Type B pancreatic cell (in vitro differentiated cells): ENCODE results near the gene PRDM16. TPM values are rescaled to one million over a fixed set of nuclear protein-coding genes. Genes with fewer than 3 reads are reported as not detected.
A peak's percentile ranks its signal among the peaks of the same experiment; 100 is the strongest.

ENCODE experiments used
- DNase-seq: peaks from one replicate; pipeline ENCODE4 v3.0.0; 2021; ENCODE audit warnings: mixed read lengths; ENCODE audit not compliant: unreplicated experiment; ENCODE audit errors: extremely low spot score
- H3K27ac Mint-ChIP-seq: 2 replicates; pipeline ENCODE4 v1.8.0; 2021; ENCODE audit warnings: mild to moderate bottlenecking, mixed read lengths
- H3K27me3 Mint-ChIP-seq: 2 replicates; pipeline ENCODE4 v1.8.0; 2021; ENCODE audit warnings: mixed read lengths
- H3K36me3 Mint-ChIP-seq: 2 replicates; pipeline ENCODE4 v1.8.0; 2021; ENCODE audit warnings: mixed read lengths
- H3K4me1 Mint-ChIP-seq: one replicate; pipeline ENCODE4 v1.8.0; 2021; ENCODE audit warnings: mixed read lengths; ENCODE audit not compliant: unreplicated experiment
- H3K4me3 Mint-ChIP-seq: 2 replicates; pipeline ENCODE4 v1.8.0; 2021; ENCODE audit warnings: mild to moderate bottlenecking, mixed read lengths
- H3K9me3 Mint-ChIP-seq: 2 replicates; pipeline ENCODE4 v1.8.0; 2021; ENCODE audit warnings: mixed read lengths
- CTCF ChIP-seq: fragments of 200-600 bp; sonication (generic); conservative IDR thresholded peaks from 2 replicates; pipeline ENCODE4 v1.5.0; 2021; ENCODE audit warnings: antibody characterized with exemption, mild to moderate bottlenecking
- total RNA-seq: library from RNA; stranded (reverse); gene quantifications from 2 replicates; pipeline ENCODE4 v1.2.1, GENCODE V29; 2021; ENCODE audit warnings: low replicate concordance

The PRDM16 gene
- total RNA-seq, 1 donor from 2014 or later = 23.6 TPM

GRCh38 chr1:3245768-3246167 lies 176.8 kb downstream of the PRDM16 start:
- DNase-seq = no peak
- peaks cover 54% of the 10 kb centered on the region for H3K27me3 Mint-ChIP-seq
- peaks cover 49% of the 10 kb centered on the region for H3K4me1 Mint-ChIP-seq
- H3K4me3 Mint-ChIP-seq = no peak overlapping the region
- H3K36me3 Mint-ChIP-seq = no peaks in the 10 kb centered on the region
- TF ChIP-seq CTCF = no peak
- H3K9me3 Mint-ChIP-seq = no peaks in the 10 kb centered on the region
- H3K27ac Mint-ChIP-seq = peak overlapping the region; percentile 31

- TF ChIP-seq CTCF = no peak
- Mint-ChIP-seq H3K27me3 (peaks cover 55% of the 10 kb centered on the region), H3K4me1 (peaks cover 50% of the 10 kb centered on the region)
These were observed 177.2 kb downstream of the PRDM16 start for GRCh38 chr1:3246251-3246650.

GRCh38 chr1:3247521-3248121 lies 178.6 kb downstream of the PRDM16 start:
- Mint-ChIP-seq H3K4me3 (peak overlapping the region; percentile 68), H3K9me3 (no peaks in the 10 kb centered on the region), H3K27ac (peak overlapping the region; percentile 52), H3K27me3 (peaks cover 50% of the 10 kb centered on the region), H3K4me1 (peaks cover 47% of the 10 kb centered on the region), H3K36me3 (no peaks in the 10 kb centered on the region)
- no peak for TF ChIP-seq CTCF
- no peak for DNase-seq

More at GRCh38 chr1:3246251-3246650, 177.2 kb downstream of the PRDM16 start:
- no peaks in the 10 kb centered on the region for H3K9me3 Mint-ChIP-seq
- no peak for DNase-seq
- H3K27ac Mint-ChIP-seq = no peak overlapping the region
- H3K36me3 Mint-ChIP-seq = no peaks in the 10 kb centered on the region
- no peak overlapping the region for H3K4me3 Mint-ChIP-seq

GRCh38 chr1:3248155-3249141 lies 179.4 kb downstream of the PRDM16 start:
- H3K4me3 Mint-ChIP-seq = peak overlapping the region; percentile 68
- H3K27me3 Mint-ChIP-seq = peaks cover 47% of the 10 kb centered on the region
- no peak for DNase-seq
- no peaks in the 10 kb centered on the region for H3K9me3 Mint-ChIP-seq
- H3K4me1 Mint-ChIP-seq = peaks cover 46% of the 10 kb centered on the region
- peak; percentile 43 for TF ChIP-seq CTCF
- peak overlapping the region; percentile 52 for H3K27ac Mint-ChIP-seq
- no peaks in the 10 kb centered on the region for H3K36me3 Mint-ChIP-seq

- H3K9me3 Mint-ChIP-seq = no peaks in the 10 kb centered on the region
- H3K27me3 Mint-ChIP-seq = peaks cover 46% of the 10 kb centered on the region
- peaks cover 45% of the 10 kb centered on the region for H3K4me1 Mint-ChIP-seq
- peak overlapping the region; percentile 22 for H3K4me3 Mint-ChIP-seq
- no peaks in the 10 kb centered on the region for H3K36me3 Mint-ChIP-seq
- no peak for TF ChIP-seq CTCF
- DNase-seq = no peak
- H3K27ac Mint-ChIP-seq = peak overlapping the region; percentile 59
These were observed 180.2 kb downstream of the PRDM16 start for GRCh38 chr1:3249231-3249630.
